Lower leg skin (tissue), 4 donors: ENCODE data around the gene TMEM44. TPM values are rescaled to one million over a fixed set of nuclear protein-coding genes. Genes with fewer than 3 reads are reported as not detected.
A peak's percentile ranks its signal among the peaks of the same experiment; 100 is the strongest.

Experiments
- DNase-seq, 2 donors: peaks; one replicate each; pipeline ENCODE4 v3.0.0-alpha.2; 2019; ENCODE audit warnings: low spot score in 2 of 2
- H3K4me3 ChIP-seq: fragments of 200-600 bp; sonication (generic); 2 replicates; pipeline ENCODE4 v1.5.1; 2017; ENCODE audit warnings: mild to moderate bottlenecking, low read depth; ENCODE audit not compliant: poor library complexity, severe bottlenecking
- CTCF ChIP-seq, 3 donors: fragments of 450-650 bp; IDR thresholded peaks; one replicate each; pipeline ENCODE4 v1.5.1; 2016; ENCODE audit warnings: antibody characterized with exemption in 3 of 3, mild to moderate bottlenecking in 3 of 3, moderate library complexity in 2 of 3
- POLR2A ChIP-seq, 2 donors: fragments of 450-650 bp; IDR thresholded peaks; one replicate each; pipeline ENCODE4 v1.6.1; 2016 to 2017; ENCODE audit warnings: antibody characterized with exemption in 2 of 2, mild to moderate bottlenecking in 1 of 2, moderate library complexity in 1 of 2
- WGBS, 2 donors: methylation state at CpG; one replicate each; pipeline ENCODE4 v1.1.5; 2018; 5-methylcytosine and 5-hydroxymethylcytosine counted together
- intact Hi-C: fragments of 100-400 bp; cut with DNase I; formaldehyde crosslinking; loops from one replicate; pipeline ENCODE4 v1.15.0; 2023; ENCODE audit warnings: low total_unique reads
- total RNA-seq, 4 donors: library from RNA; depleted of rRNA; stranded (reverse); fragments of >200 nt; gene quantifications; one replicate each; pipeline ENCODE4 v1.1.0, GENCODE V29; 2016

TMEM44 gene
- total RNA-seq, 4 donors from 2014 or later = 1.2 to 8.5 (median 4.6) TPM

- intact Hi-C loops = no loop called here
- WGBS, 2 donors = 23% methylated on average over 7 of the region's 7 CpGs
- TF ChIP-seq CTCF (IDR thresholded peaks at IDR 0.05) (no peak), POLR2A (IDR thresholded peaks at IDR 0.05) (no peak)
- H3K4me3 ChIP-seq = peak overlapping the region; percentile 75
- DNase-seq = no peak
Measured at GRCh38 chr3:194584320-194584776, 48.9 kb downstream of the TMEM44 start.

DNA sequence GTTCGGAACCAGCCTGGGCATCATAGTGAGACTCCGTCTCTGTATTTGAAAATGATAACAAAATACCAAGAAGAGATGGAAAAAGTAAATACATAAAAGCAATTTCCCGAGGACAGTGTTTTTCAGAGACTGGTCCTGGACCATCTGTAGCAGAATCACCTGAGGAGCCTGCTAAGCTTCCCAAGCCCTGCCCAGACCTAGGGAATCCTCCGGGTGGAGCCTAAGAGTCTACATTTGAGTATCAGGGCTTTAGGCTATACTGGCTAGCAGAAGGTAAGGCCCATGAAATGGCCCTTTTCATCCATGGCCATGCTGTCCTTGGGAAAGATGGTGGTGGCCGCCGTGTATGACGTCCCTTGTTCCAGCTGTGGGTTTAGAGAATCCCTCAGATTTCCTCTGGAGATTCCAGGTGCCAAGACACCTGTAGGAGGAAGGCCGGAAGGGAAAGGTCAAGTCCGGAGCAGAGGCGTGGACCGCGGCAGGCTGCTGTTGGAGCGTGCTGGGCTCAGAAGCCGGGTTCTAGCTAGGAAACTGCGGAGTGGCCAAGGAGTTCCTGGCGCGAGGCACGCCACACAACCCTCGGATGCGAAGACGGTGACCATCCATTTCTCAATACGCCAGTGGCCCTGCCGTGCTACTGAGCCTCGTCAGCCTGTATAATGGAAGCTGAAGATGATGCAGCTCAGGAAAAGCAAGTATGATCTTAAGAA is 50.9 kb downstream of the TMEM44 start:
- TF ChIP-seq POLR2A (IDR thresholded peaks at IDR 0.05) (no peak), CTCF (IDR thresholded peaks at IDR 0.05) (no peak)
- WGBS, 2 donors = 94 to 95% methylated on average over 24 of the region's 24 CpGs
- intact Hi-C loops = no loop called here
- H3K4me3 ChIP-seq = no peak overlapping the region
- DNase-seq = no peak

- no peak for TF ChIP-seq POLR2A (IDR thresholded peaks at IDR 0.05)
- no peak for TF ChIP-seq CTCF (IDR thresholded peaks at IDR 0.05)
- H3K4me3 ChIP-seq = no peak overlapping the region
- DNase-seq = no peak
- intact Hi-C loops = no loop called here
- 78 to 94% methylated on average over 8 of the region's 8 CpGs for WGBS, 2 donors
Measured at GRCh38 chr3:194579091-194579606, 54.1 kb downstream of the TMEM44 start.

GRCh38 chr3:194577986-194578905 is 55.0 kb downstream of the TMEM44 start:
- 51 to 55% methylated on average over 9 of the region's 9 CpGs for WGBS, 2 donors
- no peak for DNase-seq
- TF ChIP-seq CTCF (IDR thresholded peaks at IDR 0.05) (no peak), POLR2A (IDR thresholded peaks at IDR 0.05) (no peak)
- intact Hi-C loops = no loop called here
- H3K4me3 ChIP-seq = no peak overlapping the region

DNA sequence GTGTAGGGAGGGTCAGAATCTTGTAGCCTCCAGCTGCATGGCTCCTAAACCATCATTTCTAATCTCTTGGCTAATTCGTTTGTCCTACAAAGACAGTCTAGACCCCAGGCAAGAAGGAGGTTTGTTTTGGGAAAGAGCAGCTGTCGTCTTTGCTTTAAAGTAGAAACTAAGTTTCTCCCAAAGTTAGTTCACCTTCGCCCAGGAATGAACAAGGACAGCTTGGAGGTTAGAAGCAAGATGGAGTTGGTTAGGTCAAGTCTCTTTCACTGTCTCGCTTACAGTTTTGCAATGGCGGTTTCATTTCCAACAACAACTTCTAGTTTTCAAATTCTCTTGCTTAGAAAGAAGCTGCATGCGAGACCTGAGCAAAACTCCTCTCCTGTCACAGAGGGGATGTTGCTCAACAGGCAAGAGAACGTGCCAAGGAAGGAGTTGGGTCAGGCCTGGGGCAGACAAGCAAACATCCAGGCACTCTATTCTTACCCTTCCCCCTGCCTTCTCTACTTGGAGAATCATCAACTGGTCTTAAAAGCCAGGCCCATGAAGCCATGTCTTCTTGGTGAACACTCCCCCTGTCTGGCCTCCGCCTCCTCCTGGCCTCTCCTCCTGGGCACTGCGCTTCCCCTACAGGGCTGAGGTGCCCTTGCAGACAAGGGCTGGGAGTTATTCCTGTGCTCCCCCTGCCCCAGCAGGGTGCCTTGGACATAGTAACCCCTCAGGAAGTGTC is 57.6 kb downstream of the TMEM44 start:
- intact Hi-C loops = no loop called here
- no peak overlapping the region for H3K4me3 ChIP-seq
- WGBS, 2 donors = 69 to 76% methylated on average over 9 of the region's 9 CpGs
- no peak for DNase-seq
- TF ChIP-seq CTCF (IDR thresholded peaks at IDR 0.05) (no peak), POLR2A (IDR thresholded peaks at IDR 0.05) (no peak)
